Smooth muscle cell (in vitro differentiated cells): ENCODE data around the gene CD7. TPM values are rescaled to one million over a fixed set of nuclear protein-coding genes. Genes with fewer than 3 reads are reported as not detected.

ENCODE experiments used
- DNase-seq: peaks from one replicate; lab custom pipeline; 2025; ENCODE audit not compliant: unreplicated experiment; lab: John Stamatoyannopoulos, UW
- H2AFZ ChIP-seq: fragments of 200-600 bp; sonication (generic); 2 replicates; pipeline ENCODE4 v1.6.0; 2016; ENCODE audit warnings: antibody characterized with exemption, low read depth, mild to moderate bottlenecking
- H3F3A ChIP-seq: fragments of 200-600 bp; sonication (generic); 2 replicates; pipeline ENCODE4 v1.6.0; 2017; ENCODE audit warnings: antibody characterized with exemption, low read depth
- H3K27ac ChIP-seq: fragments of 200-600 bp; sonication (generic); 2 replicates; pipeline ENCODE4 v1.5.1; 2016; ENCODE audit warnings: low read depth, mild to moderate bottlenecking
- H3K27me3 ChIP-seq: fragments of 200-600 bp; sonication (generic); 2 replicates; pipeline ENCODE4 v1.6.1; 2016; ENCODE audit warnings: low read depth, mild to moderate bottlenecking
- H3K36me3 ChIP-seq: fragments of 200-600 bp; sonication (generic); 2 replicates; pipeline ENCODE4 v1.5.1; 2016; ENCODE audit warnings: low read depth
- H3K4me1 ChIP-seq: fragments of 200-600 bp; sonication (generic); 2 replicates; pipeline ENCODE4 v1.5.1; 2016; ENCODE audit warnings: low read depth
- H3K4me2 ChIP-seq: fragments of 200-600 bp; sonication (generic); 2 replicates; pipeline ENCODE4 v1.6.0; 2016; ENCODE audit warnings: mild to moderate bottlenecking
- H3K4me3 ChIP-seq: fragments of 200-600 bp; sonication (generic); 2 replicates; pipeline ENCODE4 v1.5.1; 2016; ENCODE audit warnings: mild to moderate bottlenecking
- H3K79me2 ChIP-seq: fragments of 200-600 bp; sonication (generic); 2 replicates; pipeline ENCODE4 v1.6.0; 2016; ENCODE audit warnings: low read depth, mild to moderate bottlenecking
- H3K9ac ChIP-seq: fragments of 200-600 bp; sonication (generic); 2 replicates; pipeline ENCODE4 v1.6.0; 2016; ENCODE audit warnings: low read depth
- H3K9me3 ChIP-seq: fragments of 200-600 bp; sonication (generic); replicated peaks from 2 replicates; pipeline ENCODE4 v1.5.1; 2016; ENCODE audit warnings: low read depth
- H4K20me1 ChIP-seq: fragments of 200-600 bp; sonication (generic); 2 replicates; pipeline ENCODE4 v1.6.0; 2016; ENCODE audit warnings: low read depth
- WGBS: methylation state at CpG from one replicate; pipeline ENCODE4 v1.1.7; 2016; ENCODE audit warnings: low lambda C conversion rate; 5-methylcytosine and 5-hydroxymethylcytosine counted together
- polyA plus RNA-seq: library from polyadenylated mRNA; unstranded; fragments of >200 nt; fragmentation: Nextera tagmentation; extraction: Ambion mirVana; gene quantifications from 2 replicates; pipeline ENCODE4 v1.2.1, GENCODE V29; 2016
- total RNA-seq: library from RNA; depleted of rRNA; stranded (reverse); fragments of >200 nt; gene quantifications from 2 replicates; pipeline ENCODE4 v1.2.3, GENCODE V29; 2014
- TF ChIP-seq, protein P1 (sequence below): fragments of 200-600 bp; sonication (generic); IDR thresholded peaks from 2 replicates; pipeline ENCODE4 v1.5.1; 2017; ENCODE audit warnings: borderline replicate concordance, mild to moderate bottlenecking, antibody characterized with exemption; ENCODE audit not compliant: insufficient read depth, poor library complexity, severe bottlenecking

The CD7 gene
- total and polyA plus RNA-seq, 2 experiments from 2014 or later = 0.79 TPM; not detected in 1

DNA sequence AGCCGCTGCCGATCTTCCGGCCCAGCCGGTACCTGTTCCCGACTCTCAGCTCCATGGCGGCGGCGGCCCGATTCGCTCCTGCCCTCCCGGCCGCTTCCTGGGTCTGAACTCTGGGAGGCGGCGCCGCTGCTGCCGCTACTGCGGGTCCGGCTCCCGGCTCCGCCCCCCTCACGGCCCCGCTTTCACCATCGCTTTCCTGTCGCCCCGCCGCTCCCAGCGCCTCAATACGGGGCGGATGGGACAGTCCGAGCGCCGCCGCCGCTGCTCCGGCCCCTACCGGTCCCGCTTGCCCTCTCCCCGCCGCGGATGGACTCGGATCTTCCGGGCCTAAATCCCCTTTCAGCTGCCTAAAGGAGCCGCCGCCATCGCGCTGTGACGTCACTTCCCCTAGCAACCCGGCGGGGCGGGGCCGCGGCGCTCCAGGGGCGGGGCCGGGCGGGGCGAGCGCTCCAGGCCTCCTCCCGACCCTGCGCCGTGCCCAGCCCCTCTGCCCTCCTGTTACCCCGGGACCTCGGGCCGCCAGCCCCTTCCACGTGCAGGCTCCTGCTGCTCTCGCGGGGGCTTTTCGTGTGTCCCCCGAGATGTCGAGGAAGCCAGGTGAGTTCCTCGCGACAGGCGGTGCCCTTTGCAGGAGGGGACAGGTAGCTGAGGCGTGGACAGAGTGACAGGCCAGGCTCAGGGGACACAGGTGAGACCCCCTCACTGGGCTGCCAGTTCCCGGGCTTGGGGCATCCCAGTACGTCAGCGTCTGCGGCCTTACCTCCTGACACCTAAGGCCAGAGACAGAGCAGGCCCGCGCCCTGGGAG, 43.9 kb downstream of the CD7 start, which contains the start of gene CSNK1D:
CSNK1D (minus strand) TSS at position 374 of the 807 bp plus-strand sequence; CDS start at position 55, 319 bp downstream.
- WGBS = 5% methylated on average over 72 of the region's 80 CpGs
- Histone ChIP-seq H3K36me3 (no peaks in the 10 kb centered on the region), H3K79me2 (peaks cover 49% of the 10 kb centered on the region), H3K9ac (peak within 1 kb of the TSS; percentile 99), H2AFZ (peak within 1 kb of the TSS; percentile 94), H3K4me1 (peaks cover 13% of the 10 kb centered on the region), H3F3A (peaks cover 7% of the 10 kb centered on the region), H3K4me2 (peak within 1 kb of the TSS; percentile 99), H3K27ac (peak within 1 kb of the TSS; percentile 99), H3K27me3 (no peaks in the 10 kb centered on the region), H3K9me3 (no peaks in the 10 kb centered on the region), H4K20me1 (peaks cover 41% of the 10 kb centered on the region), H3K4me3 (peak within 1 kb of the TSS; percentile 89)
- TF ChIP-seq, protein P1, sequence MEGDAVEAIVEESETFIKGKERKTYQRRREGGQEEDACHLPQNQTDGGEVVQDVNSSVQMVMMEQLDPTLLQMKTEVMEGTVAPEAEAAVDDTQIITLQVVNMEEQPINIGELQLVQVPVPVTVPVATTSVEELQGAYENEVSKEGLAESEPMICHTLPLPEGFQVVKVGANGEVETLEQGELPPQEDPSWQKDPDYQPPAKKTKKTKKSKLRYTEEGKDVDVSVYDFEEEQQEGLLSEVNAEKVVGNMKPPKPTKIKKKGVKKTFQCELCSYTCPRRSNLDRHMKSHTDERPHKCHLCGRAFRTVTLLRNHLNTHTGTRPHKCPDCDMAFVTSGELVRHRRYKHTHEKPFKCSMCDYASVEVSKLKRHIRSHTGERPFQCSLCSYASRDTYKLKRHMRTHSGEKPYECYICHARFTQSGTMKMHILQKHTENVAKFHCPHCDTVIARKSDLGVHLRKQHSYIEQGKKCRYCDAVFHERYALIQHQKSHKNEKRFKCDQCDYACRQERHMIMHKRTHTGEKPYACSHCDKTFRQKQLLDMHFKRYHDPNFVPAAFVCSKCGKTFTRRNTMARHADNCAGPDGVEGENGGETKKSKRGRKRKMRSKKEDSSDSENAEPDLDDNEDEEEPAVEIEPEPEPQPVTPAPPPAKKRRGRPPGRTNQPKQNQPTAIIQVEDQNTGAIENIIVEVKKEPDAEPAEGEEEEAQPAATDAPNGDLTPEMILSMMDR = no peak
- DNase-seq = peak; percentile 89

- peak overlapping the region; percentile 99 for H3K4me2 ChIP-seq
- H3K36me3 ChIP-seq = no peaks in the 10 kb centered on the region
- H3K27ac ChIP-seq = peak overlapping the region; percentile 99
- peaks cover 50% of the 10 kb centered on the region for H4K20me1 ChIP-seq
- no peaks in the 10 kb centered on the region for H3K9me3 ChIP-seq
- TF ChIP-seq, protein P1 = no peak
- no peak for DNase-seq
- peak overlapping the region; percentile 89 for H3K4me3 ChIP-seq
- peak overlapping the region; percentile 94 for H2AFZ ChIP-seq
- H3F3A ChIP-seq = peaks cover 9% of the 10 kb centered on the region
- 2% methylated on average over 25 of the region's 57 CpGs for WGBS
- H3K27me3 ChIP-seq = no peaks in the 10 kb centered on the region
- peaks cover 13% of the 10 kb centered on the region for H3K4me1 ChIP-seq
- peaks cover 57% of the 10 kb centered on the region for H3K79me2 ChIP-seq
- peak overlapping the region; percentile 99 for H3K9ac ChIP-seq
Measured at GRCh38 chr17:82272495-82273326, 44.7 kb downstream of the CD7 start.

DNA sequence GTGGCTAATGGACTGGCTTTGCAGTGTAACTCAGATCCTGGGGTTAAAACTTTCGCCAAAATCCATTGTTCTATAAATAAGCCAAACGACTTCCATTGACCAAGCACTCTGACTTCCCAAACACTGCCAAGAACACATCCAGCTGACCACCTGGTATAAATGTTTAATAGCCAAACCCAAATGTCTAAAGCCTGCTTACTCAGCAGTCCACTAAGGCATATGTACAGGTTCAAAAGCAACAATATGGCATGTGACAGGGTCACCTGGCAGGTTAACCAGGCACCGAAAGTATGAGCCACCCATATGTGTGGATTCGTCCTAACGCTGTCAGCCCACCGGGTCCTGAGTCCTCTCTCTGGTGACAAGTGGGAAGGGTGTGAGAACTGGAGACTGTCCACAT, 46.0 kb downstream of the CD7 start:
- peak overlapping the region; percentile 5 for H3K27ac ChIP-seq
- H3K36me3 ChIP-seq = no peaks in the 10 kb centered on the region
- H3K27me3 ChIP-seq = no peaks in the 10 kb centered on the region
- no peak overlapping the region for H3K9ac ChIP-seq
- no peak overlapping the region for H2AFZ ChIP-seq
- WGBS = 99% methylated on average over 6 of the region's 6 CpGs
- peaks cover 63% of the 10 kb centered on the region for H4K20me1 ChIP-seq
- H3K9me3 ChIP-seq = no peaks in the 10 kb centered on the region
- peak overlapping the region; percentile 99 for H3K4me2 ChIP-seq
- H3K4me3 ChIP-seq = no peak overlapping the region
- H3K79me2 ChIP-seq = peaks cover 69% of the 10 kb centered on the region
- DNase-seq = no peak
- TF ChIP-seq, protein P1 = no peak
- H3F3A ChIP-seq = peaks cover 11% of the 10 kb centered on the region
- peaks cover 13% of the 10 kb centered on the region for H3K4me1 ChIP-seq
